K562 (cell line): Measurements from ENCODE around the gene LIFR. TPM values are rescaled to one million over a fixed set of nuclear protein-coding genes. Genes with fewer than 3 reads are reported as not detected.
A peak's percentile ranks its signal among the peaks of the same experiment; 100 is the strongest.

Experiments used
- ATAC-seq: fragments of 200-7000 bp; cut with Tn5 transposase; 3 replicates; pipeline ENCODE4 v1.9.1; 2020; ENCODE audit warnings: moderate library complexity
- BruUV-seq: library from RNA; stranded (reverse); fragments of 400-500 nt; replicated peaks from 2 replicates; lab custom pipeline; 2021; lab: Mats Ljungman, UMichigan
- CTCF ChIA-PET: fragments of 300-600 bp; formaldehyde crosslinking; extraction: SDS; loops from one replicate; lab custom pipeline; 2021; ENCODE audit warnings: low intra/inter-chr PET ratio; lab: Yijun Ruan, JAX
- POLR2A ChIA-PET: fragments of 300-600, 350-650 bp; sonication (Branson Sonifier 250); formaldehyde crosslinking; extraction: SDS; loops from one replicate; lab custom pipeline; 2021; ENCODE audit warnings: antibody characterized with exemption, inconsistent platforms; lab: Yijun Ruan, JAX
- DNase-seq, 4 experiments: peaks; one replicate each; pipeline versions ENCODE4 v3.0.0 to v3.0.0-alpha.2; 2011 to 2018; ENCODE audit warnings: low spot score in 3 of 4, mixed read lengths in 3 of 4; ENCODE audit errors: extremely low read depth in 1 of 4
- FAIRE-seq: peaks from 2 replicates; lab custom pipeline; 2011; peaks lifted over from hg19 to GRCh38; lab: Jason Lieb, UNC
- H2AFZ ChIP-seq: 2 replicates; pipeline ENCODE4 v1.6.0; 2011; ENCODE audit warnings: low read depth, low read length, control low read depth, inconsistent platforms
- H3K27ac ChIP-seq: fragments of 200-600 bp; 3 replicates; pipeline ENCODE4 v1.8.0; 2011; ENCODE audit warnings: low read depth, mild to moderate bottlenecking, control low read depth, inconsistent platforms, low read length, moderate library complexity, mixed read lengths; ENCODE audit errors: extremely low read depth
- H3K27me3 ChIP-seq, 2 experiments: fragments of 300-600 bp in 1 of 2; 2 replicates in 1 of 2; 3 replicates in 1 of 2; pipeline versions ENCODE4 v1.6.0 to v1.8.0; 2011; ENCODE audit warnings: inconsistent platforms in 2 of 2, low read length in 2 of 2, mild to moderate bottlenecking in 1 of 2, mixed read lengths in 1 of 2, moderate library complexity in 1 of 2; ENCODE audit not compliant: control insufficient read depth in 2 of 2, insufficient read depth in 2 of 2
- H3K36me3 ChIP-seq: fragments of 300-600 bp; 3 replicates; pipeline ENCODE4 v1.8.0; 2011; ENCODE audit warnings: mild to moderate bottlenecking, low read length, inconsistent platforms; ENCODE audit not compliant: control insufficient read depth, insufficient read depth
- H3K4me1 ChIP-seq, 2 experiments: fragments of 200-600 bp in 1 of 2; replicated peaks in 1 of 2; 2 replicates in 1 of 2; 3 replicates in 1 of 2; pipeline versions ENCODE4 v1.5.1 to v1.8.0; 2011; ENCODE audit warnings: inconsistent platforms in 2 of 2, low read length in 2 of 2, mild to moderate bottlenecking in 1 of 2, mixed read lengths in 1 of 2, moderate library complexity in 1 of 2; ENCODE audit not compliant: control insufficient read depth in 2 of 2, insufficient read depth in 2 of 2
- H3K4me2 ChIP-seq: 2 replicates; pipeline ENCODE4 v1.6.1; 2011; ENCODE audit warnings: low read length, control low read depth, inconsistent platforms, mixed read lengths; ENCODE audit not compliant: insufficient read depth
- H3K4me3 ChIP-seq: fragments of 200-600 bp; sonication (generic), shearing (Covaris generic); 2 replicates; pipeline ENCODE4 v1.5.1; 2016; ENCODE audit warnings: control low read depth, inconsistent platforms
- H3K79me2 ChIP-seq: fragments of 200-600 bp; 3 replicates; pipeline ENCODE4 v1.8.0; 2011; ENCODE audit warnings: low read length, inconsistent platforms; ENCODE audit not compliant: control insufficient read depth, insufficient read depth
- H3K9ac ChIP-seq, 2 experiments: 2 replicates each; pipeline versions ENCODE4 v1.6.0 to v1.6.1; 2011; ENCODE audit warnings: low read depth in 2 of 2, low read length in 2 of 2, control low read depth in 1 of 2, inconsistent platforms in 1 of 2, mild to moderate bottlenecking in 1 of 2, mixed read lengths in 1 of 2; ENCODE audit not compliant: insufficient read depth in 1 of 2
- H3K9me1 ChIP-seq: one replicate; pipeline ENCODE4 v1.6.0; 2011; ENCODE audit warnings: inconsistent platforms, mild to moderate bottlenecking, low read length, moderate library complexity; ENCODE audit not compliant: control insufficient read depth, insufficient read depth
- H3K9me3 ChIP-seq: replicated peaks from 2 replicates; pipeline ENCODE4 v1.5.1; 2011; ENCODE audit warnings: low read depth, low read length, inconsistent platforms; ENCODE audit not compliant: control insufficient read depth, insufficient read depth
- H4K20me1 ChIP-seq: replicated peaks from 2 replicates; pipeline ENCODE4 v1.6.1; 2011; ENCODE audit warnings: low read length, inconsistent platforms, mixed read lengths; ENCODE audit not compliant: control insufficient read depth, insufficient read depth
- BDP1 ChIP-seq: IDR thresholded peaks from 3 replicates; pipeline ENCODE4 v1.6.1; 2011; ENCODE audit not compliant: insufficient read length, insufficient read depth
- ERF ChIP-seq: fragments of 450-650 bp; formaldehyde crosslinking; IDR thresholded peaks from 2 replicates; pipeline ENCODE4 v1.4.0; 2020; ENCODE audit warnings: mild to moderate bottlenecking, mixed read lengths
- HNRNPK ChIP-seq: fragments of 200-400 bp; formaldehyde crosslinking; IDR thresholded peaks from one replicate; pipeline ENCODE4 v1.6.1; 2018; ENCODE audit warnings: mild to moderate bottlenecking, low read depth, low read length; ENCODE audit not compliant: poor library complexity, severe bottlenecking
- ZNF316 ChIP-seq: fragments of 450-650 bp; IDR thresholded peaks from 2 replicates; pipeline ENCODE4 v1.6.1; 2016
- WGBS: fragments of 100-300 bp; shearing (Covaris generic); methylation state at CpG from one replicate; pipeline ENCODE4 v1.1.6; 2016; ENCODE audit warnings: low coverage, mixed read lengths; ENCODE audit not compliant: insufficient coverage; ENCODE audit errors: missing lambda C conversion rate; 5-methylcytosine and 5-hydroxymethylcytosine counted together
- in situ Hi-C: fragments of 300-500 bp; cut with MboI; formaldehyde crosslinking; loops from 4 replicates; pipeline ENCODE4 v1.15.0; 2018; ENCODE audit warnings: inconsistent platforms, mixed read lengths
- intact Hi-C: fragments of 100-400 bp; cut with micrococcal nuclease; formaldehyde crosslinking; loops from 2 replicates; pipeline ENCODE4 v1.14.2; 2022
- polyA plus RNA-seq, 8 experiments: library from polyadenylated mRNA; depleted of rRNA in 4 of 8; stranded (reverse) in 5 of 8; unstranded in 3 of 8; fragments of >200 nt; fragmentation: Nextera tagmentation in 2 of 8; fragmentation: Illumina TruSeq in 1 of 8; extraction: Ambion mirVana in 2 of 8; extraction: Trizol in 1 of 8; gene quantifications; 2 replicates each; pipeline versions ENCODE4 v1.2.1 to v1.2.3, GENCODE V29; 2011 to 2014; ENCODE audit warnings: inconsistent platforms in 1 of 8, missing spikeins in 1 of 8
- total RNA-seq, 7 experiments: library from RNA; depleted of rRNA in 6 of 7; stranded (reverse); fragments of >200 nt in 6 of 7; fragmentation: Illumina TruSeq in 2 of 7; extraction: Trizol in 2 of 7; gene quantifications; 2 replicates each; pipeline versions ENCODE4 v1.2.1 to v1.2.3, GENCODE V29; 2011 to 2021; ENCODE audit warnings: low replicate concordance in 1 of 7
- TF ChIP-seq, protein P1 (sequence below), 3 experiments: fragments of 200-800 bp in 1 of 3; sonication (Bioruptor generic) in 1 of 3; sonication (generic) in 1 of 3; formaldehyde crosslinking in 1 of 3; IDR thresholded peaks; 2 replicates each; pipeline versions ENCODE4 v1.6.1 to v1.8.0; 2016 to 2022; ENCODE audit warnings: mild to moderate bottlenecking in 2 of 3, missing compliant biosample characterization in 2 of 3, missing genetic modification characterization in 2 of 3, missing genetic modification reagents in 1 of 3

Gene LIFR
- total and polyA plus RNA-seq, 9 of the 15 experiments (the other 6 are each of a cell fraction or from before 2014, with no cell fraction given), result 0.43 to 5.7 (median 3.3) TPM

DNA sequence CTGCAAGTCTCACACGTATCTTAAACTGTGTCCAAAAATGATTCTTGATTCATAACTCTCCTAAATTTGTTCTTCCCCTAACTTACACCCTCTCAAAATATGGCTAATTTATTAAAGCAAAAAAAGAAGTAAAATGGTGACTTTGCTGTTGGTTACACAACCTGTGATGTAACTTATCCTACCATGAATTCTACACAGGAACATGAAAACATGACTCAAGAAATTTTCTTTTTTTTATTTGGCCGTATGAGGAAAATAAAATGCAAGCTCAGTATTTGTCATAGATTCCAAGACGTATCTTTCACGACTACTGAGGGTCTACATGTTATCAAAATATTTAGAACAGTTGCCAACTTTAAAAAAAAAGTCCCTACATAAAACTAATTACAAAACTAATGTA, 9.2 kb downstream of the LIFR start:
- no TSS peak for BruUV-seq
- ATAC-seq, result no peak
- no peaks in the 10 kb centered on the region for H3K9me1 ChIP-seq
- in situ Hi-C loops (no loop called here), intact Hi-C loops (no loop called here)
- H3K9ac ChIP-seq, result no peak overlapping the region
- no peak overlapping the region for H3K27ac ChIP-seq
- H2AFZ ChIP-seq, result no peak overlapping the region
- no peaks in the 10 kb centered on the region for H3K36me3 ChIP-seq
- H3K9me3 ChIP-seq, result no peaks in the 10 kb centered on the region
- no peaks in the 10 kb centered on the region for H3K4me1 ChIP-seq
- no peaks in the 10 kb centered on the region for H3K79me2 ChIP-seq
- POLR2A ChIA-PET, result no interaction called here
- 0 out of 2 replicates have a peak, but pooled peaks cover 7% of the 10 kb centered on the region for H4K20me1 ChIP-seq
- H3K4me2 ChIP-seq, result no peak overlapping the region
- CTCF ChIA-PET, result interaction anchor here (0.6 kb wide), 1 partner anchor 70 kb away, joined by 3 read pairs; no protein-coding TSS in a partner anchor
- 0 out of 2 replicates have a peak, but pooled peaks have one; percentile 19 for TF ChIP-seq ZNF316
- TF ChIP-seq, protein P1, sequence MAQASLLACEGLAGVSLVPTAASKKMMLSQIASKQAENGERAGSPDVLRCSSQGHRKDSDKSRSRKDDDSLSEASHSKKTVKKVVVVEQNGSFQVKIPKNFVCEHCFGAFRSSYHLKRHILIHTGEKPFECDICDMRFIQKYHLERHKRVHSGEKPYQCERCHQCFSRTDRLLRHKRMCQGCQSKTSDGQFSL (CRISPR knock-in tag; IDR thresholded peaks at IDR 0.05), result no peak
- TF ChIP-seq, protein P1 (tag; IDR thresholded peaks at IDR 0.05), result no peak
- no peak overlapping the region for H3K4me3 ChIP-seq
- 8% methylated on average over 4 of the region's 4 CpGs for WGBS
- no peak for DNase-seq
- no peaks in the 10 kb centered on the region for H3K27me3 ChIP-seq
- no peak for FAIRE-seq

DNA sequence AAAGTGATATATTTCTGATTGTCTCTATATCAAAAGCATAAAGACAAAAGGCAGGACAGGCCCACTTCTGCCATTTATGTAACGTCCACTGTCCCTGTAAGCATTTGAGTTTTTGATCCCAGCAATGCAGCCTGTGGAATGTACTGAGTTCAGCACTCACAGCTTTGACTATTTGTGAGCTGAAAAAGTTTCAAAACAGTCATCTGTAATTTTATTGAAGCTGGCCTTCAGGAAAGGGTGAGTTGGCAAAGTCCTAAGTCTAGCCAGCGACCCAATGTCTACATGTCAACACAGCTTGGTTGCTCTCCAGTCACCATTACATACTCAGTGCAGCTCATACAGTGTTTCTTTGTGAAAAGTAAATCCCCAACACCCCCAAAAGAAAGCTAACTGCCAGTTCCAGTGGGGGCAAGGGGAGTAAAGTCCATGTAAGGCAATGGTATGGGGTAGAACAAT, 9.7 kb downstream of the LIFR start:
- Histone ChIP-seq H3K27me3 (no peaks in the 10 kb centered on the region), H3K9me1 (no peaks in the 10 kb centered on the region), H3K4me2 (no peak overlapping the region), H3K36me3 (no peaks in the 10 kb centered on the region), H3K27ac (no peak overlapping the region), H4K20me1 (0 out of 2 replicates have a peak, but pooled peaks cover 7% of the 10 kb centered on the region), H3K4me3 (no peak overlapping the region), H3K9ac (no peak overlapping the region), H3K4me1 (no peaks in the 10 kb centered on the region), H3K79me2 (no peaks in the 10 kb centered on the region), H3K9me3 (no peaks in the 10 kb centered on the region), H2AFZ (no peak overlapping the region)
- no TSS peak for BruUV-seq
- no peak for ATAC-seq
- POLR2A ChIA-PET, result no interaction called here
- intact Hi-C loops, result no loop called here
- CTCF ChIA-PET, result interaction anchor here (0.6 kb wide), 1 partner anchor 69 kb away, joined by 3 read pairs; no protein-coding TSS in a partner anchor
- WGBS, result 2% methylated on average over 2 of the region's 2 CpGs
- no peak for DNase-seq
- in situ Hi-C loops, result no loop called here
- TF ChIP-seq BDP1 (no peak), ERF (CRISPR knock-in tag) (no peak), HNRNPK (no peak)
- no peak for FAIRE-seq
